Measurements from ENCODE around the gene GAMT.
A peak's percentile ranks its signal among the peaks of the same experiment; 100 is the strongest.

The GAMT gene

GRCh38 chr19:1370579-1371361 lies 30.6 kb downstream of the GAMT start:
- DNase-seq (ENCODE audit: extremely low spot score, insufficient read length, low read depth) (no peak), FAIRE-seq (no peak)

GRCh38 chr19:1369214-1369805 lies 32.0 kb downstream of the GAMT start:
- no peak for FAIRE-seq
- no peak for DNase-seq (ENCODE audit: extremely low spot score, insufficient read length, low read depth)

- DNase-seq (ENCODE audit: extremely low spot score, insufficient read length, low read depth) = no peak
Measured at GRCh38 chr19:1366899-1367870, 34.2 kb downstream of the GAMT start.

GRCh38 chr19:1366296-1366695 lies 35.0 kb downstream of the GAMT start:
- no peak for FAIRE-seq

More at GRCh38 chr19:1366899-1367870, 34.2 kb downstream of the GAMT start:
- FAIRE-seq = no peak

GRCh38 chr19:1365319-1366269 lies 35.7 kb downstream of the GAMT start:
- no peak for DNase-seq (ENCODE audit: extremely low spot score, insufficient read length, low read depth)
- no peak for FAIRE-seq

More at GRCh38 chr19:1366296-1366695, 35.0 kb downstream of the GAMT start:
- DNase-seq (ENCODE audit: extremely low spot score, insufficient read length, low read depth) = no peak

- no peak for DNase-seq (ENCODE audit: extremely low spot score, insufficient read length, low read depth)
- FAIRE-seq = no peak
Measured at GRCh38 chr19:1364070-1364704, 37.2 kb downstream of the GAMT start.

- DNase-seq (ENCODE audit: extremely low spot score, insufficient read length, low read depth) = no peak
Measured at GRCh38 chr19:1363599-1363998, 37.7 kb downstream of the GAMT start.

GRCh38 chr19:1362387-1363257 lies 38.7 kb downstream of the GAMT start:
- DNase-seq (ENCODE audit: extremely low spot score, insufficient read length, low read depth) = no peak
- FAIRE-seq = no peak

More at GRCh38 chr19:1363599-1363998, 37.7 kb downstream of the GAMT start:
- FAIRE-seq = no peak

GRCh38 chr19:1361601-1362386 lies 39.5 kb downstream of the GAMT start:
- peak; percentile 24 for FAIRE-seq

GRCh38 chr19:1360818-1361461 lies 40.4 kb downstream of the GAMT start:
- no peak for FAIRE-seq
- DNase-seq (ENCODE audit: extremely low spot score, insufficient read length, low read depth) = no peak

More at GRCh38 chr19:1361601-1362386, 39.5 kb downstream of the GAMT start:
- DNase-seq (ENCODE audit: extremely low spot score, insufficient read length, low read depth) = no peak

- DNase-seq (ENCODE audit: extremely low spot score, insufficient read length, low read depth) = no peak
- no peak for FAIRE-seq
Measured at GRCh38 chr19:1360126-1360817, 41.1 kb downstream of the GAMT start.

GRCh38 chr19:1357531-1358109 lies 43.7 kb downstream of the GAMT start:
- DNase-seq (ENCODE audit: extremely low spot score, insufficient read length, low read depth) (no peak), FAIRE-seq (no peak)

- DNase-seq (ENCODE audit: extremely low spot score, insufficient read length, low read depth) = no peak
- FAIRE-seq = no peak
Measured at GRCh38 chr19:1356508-1356865, 44.9 kb downstream of the GAMT start.

- no peak for FAIRE-seq
- no peak for DNase-seq (ENCODE audit: extremely low spot score, insufficient read length, low read depth)
Measured at GRCh38 chr19:1355568-1356507, 45.5 kb downstream of the GAMT start.
